ENCODE results near the gene C11orf97.
A peak's percentile ranks its signal among the peaks of the same experiment; 100 is the strongest.
"Not testable (repeated sequence)": the region's sequence is repeated elsewhere in the genome, so short reads cannot be mapped to it uniquely, and the experiment has no call there.

C11orf97 gene

DNA sequence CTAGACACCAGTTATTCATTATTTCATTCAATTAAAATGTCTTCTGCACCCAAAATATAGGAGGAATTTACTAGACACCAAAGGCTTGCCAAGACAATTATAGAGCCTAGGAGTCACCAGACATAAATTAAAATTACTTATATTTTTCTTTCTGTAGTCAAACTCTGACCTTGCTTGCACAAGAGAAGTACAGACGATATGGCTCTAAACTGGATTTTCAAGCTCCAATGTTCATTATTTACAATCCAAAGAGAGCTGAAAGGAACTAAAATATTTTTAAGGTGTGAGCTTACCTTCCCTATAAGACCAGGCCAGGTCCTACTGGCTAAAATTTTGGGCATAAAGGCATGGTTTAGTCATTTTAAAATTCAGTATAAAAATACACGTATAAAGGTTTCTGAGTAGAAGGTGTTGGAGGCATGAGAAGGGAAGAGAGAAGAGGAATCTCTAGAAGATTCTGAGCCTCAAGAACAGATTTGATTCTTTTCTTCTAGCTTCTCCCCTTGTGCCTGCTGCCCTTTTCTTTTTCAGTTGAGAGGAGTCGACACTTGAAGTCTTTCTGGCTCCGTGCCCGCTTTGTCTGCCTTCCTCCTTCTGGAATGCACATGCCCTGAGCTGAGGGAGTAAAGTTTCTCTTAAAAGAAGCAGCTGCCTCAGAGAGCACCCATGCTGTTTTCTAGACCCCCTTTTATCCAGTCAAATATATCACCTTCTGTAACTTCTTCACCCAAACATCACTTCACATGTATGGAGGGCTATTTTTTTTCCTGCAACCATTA is 13.5 kb downstream of the C11orf97 start:
- DNase-seq = no peak

DNA sequence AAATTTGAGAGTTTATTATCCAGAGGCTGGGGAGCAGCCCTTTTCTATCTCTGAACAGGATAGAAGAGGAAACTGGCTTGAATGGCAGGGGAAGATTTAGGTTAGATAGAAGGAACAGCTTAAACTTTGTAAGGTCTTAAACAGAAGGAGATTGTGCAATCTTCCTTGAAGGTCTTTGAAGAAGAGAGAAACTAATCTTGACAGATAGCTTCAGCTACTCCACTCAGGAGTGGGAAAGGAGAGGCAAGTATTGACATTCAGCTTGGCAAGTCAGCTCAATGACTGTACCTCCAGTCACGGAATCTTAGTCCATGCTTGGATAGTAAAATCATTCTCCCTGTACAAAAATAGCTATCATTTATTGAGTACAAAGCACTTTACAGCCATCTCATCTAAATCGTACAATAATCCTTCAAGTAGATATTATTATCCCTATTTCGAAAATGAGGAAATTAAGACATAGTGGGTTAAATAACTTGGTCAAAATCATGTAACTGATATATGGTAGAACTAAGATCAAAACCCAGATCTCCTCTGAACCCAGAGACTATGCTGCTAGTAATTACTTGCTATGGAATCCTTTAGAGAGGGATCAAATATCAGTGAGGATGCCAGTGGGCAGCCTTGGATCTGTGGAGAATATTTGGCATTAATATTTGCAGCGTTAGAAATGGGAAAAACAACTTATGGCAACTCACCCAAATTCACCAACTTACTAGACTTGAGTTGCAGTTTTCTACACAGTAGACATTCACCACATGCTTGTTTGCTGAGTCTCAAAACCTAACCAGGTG is 14.6 kb downstream of the C11orf97 start:
- DNase-seq = no peak

DNA sequence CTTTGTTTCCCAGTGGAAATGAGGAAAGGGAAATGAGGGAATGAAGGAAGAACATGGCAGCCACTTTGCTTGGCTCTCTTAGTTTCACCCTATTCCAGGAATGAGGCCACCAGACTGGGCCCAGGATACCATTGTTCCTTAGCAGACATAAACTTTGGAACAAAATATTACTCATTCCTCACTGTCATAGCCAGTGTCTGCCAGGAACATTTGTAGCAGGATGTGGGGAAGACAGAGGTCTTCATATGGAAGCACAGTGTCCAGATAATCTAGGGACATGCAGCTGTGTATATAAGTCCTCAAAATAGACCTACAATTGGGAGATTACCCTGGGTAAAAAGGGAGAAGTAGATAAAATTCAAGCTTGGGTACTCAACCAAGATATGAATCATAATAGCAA is 16.3 kb downstream of the C11orf97 start:
- DNase-seq = no peak

DNA sequence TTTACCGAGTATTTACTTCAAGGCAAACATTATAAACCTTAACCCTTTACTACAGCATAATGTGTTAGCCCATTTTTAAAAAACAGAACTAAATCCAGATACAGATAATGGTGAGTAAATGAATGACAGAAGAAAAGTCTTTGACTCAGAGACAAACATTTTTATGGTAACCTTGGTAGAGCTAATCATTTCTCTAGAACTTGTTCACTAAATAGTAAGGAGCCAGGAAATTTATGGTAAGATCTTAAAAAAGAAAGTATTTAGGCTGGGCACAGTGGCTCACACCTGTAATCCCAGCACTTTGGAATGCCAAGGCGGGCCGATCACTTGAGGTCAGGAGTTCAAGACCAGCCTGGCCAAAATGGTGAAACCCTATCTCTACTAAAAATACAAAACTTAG is 19.9 kb downstream of the C11orf97 start:
- no peak for DNase-seq

DNA sequence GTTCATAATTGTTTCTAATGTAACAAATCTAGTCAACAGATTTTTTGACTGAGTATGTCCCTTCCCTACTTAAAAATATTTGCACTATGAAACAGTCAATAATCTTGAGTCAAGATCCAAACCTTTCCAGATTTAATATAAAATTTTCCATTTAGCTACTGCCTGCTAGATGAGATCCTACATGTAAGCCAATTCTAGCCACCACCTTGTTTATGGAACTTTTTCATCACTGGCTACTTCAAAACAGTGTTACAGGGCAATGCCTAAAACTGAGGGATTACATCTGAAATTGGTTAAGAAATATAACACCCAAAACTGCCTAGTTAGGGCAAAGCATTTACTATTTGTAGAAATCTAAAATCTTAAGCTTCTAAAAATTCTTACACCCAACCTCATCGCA is 20.9 kb downstream of the C11orf97 start:
- DNase-seq = no peak

DNA sequence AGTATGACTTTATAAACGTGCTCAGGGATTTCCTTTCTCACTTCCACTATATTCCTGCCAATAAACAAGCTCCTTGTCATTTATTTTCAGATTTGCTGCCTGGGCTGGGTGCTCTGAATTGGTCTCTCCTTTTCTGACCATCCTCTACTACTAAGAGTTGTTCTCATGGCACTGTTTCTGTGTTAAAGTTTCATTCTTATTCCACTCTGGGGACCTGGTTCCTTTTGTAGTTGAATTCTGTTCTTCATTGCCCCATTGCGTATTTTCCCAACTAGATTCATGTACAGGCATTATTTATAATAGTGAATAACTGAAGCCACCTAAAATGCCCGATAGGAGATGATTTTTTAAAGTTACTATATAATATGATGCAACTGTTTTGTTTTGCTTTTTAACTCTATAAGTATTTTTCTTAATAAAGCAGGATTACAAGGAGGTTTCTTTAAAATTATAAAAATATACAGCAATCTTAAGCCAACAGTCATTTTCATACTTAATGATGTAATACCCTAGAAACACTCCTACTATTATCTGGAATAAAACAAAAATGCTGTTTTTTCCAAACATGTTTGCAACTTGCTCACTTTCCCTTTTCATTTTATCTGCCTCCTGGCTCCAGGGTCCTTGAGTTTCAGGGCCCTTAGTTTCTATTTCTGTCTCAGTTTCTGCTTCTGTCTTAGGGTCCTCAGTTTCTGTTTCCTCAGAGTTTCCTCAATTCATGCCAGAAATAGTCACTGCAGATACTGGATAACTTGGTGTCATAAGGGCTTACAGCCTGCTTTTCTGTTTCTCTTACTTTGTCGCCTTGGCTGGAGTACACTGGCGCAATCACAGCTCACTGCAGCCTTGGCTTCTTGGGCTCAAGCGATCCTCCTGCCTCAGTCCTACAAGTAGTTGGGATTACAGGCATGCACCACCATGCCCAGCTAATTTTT is 21.7 kb downstream of the C11orf97 start:
- DNase-seq = no peak

DNA sequence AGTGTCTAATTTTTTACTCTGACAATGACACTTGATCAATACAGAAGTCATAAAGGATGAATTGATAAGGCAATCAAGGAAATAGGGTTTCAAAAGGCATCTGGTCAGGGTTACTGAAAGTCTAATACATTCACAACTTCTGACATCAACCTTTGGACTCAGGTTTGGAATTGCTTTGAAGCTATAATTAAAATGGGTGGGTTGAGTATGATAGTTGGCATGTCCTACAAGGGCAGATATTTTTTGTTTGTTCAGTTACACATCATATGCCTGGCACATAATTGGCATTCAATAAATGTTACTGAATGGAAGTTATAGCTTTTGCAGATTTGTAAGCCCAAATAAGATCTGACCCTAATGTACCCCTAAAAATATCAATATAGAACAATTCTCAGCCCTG is 24.1 kb downstream of the C11orf97 start:
- DNase-seq = no peak

DNA sequence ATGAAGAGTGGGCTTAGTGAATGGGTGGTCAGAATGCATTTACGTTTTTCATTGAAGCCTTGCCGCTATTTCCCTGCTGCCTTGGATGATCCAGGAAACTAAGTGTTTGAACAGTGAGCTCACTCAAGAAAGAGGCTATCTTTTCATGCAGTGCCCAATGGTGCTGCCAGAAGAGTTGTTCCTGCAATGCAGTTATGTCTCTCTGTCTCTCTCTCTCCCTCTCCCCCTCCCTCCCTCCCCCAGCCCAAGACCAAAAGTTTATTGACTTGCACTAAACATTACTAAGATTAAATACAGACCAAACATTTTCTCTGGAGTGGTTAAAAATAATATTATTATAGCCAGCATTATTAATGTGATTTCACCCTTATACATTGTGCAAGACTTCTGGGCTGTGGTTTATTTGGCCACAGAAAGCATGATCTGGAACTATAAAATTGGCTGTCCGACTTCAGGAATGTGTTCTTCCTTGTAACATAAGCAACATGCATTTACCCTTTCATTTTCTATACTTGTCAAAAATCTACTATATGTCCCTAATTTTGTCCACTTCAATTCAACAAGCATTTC is 24.9 kb downstream of the C11orf97 start:
- DNase-seq = no peak

DNA sequence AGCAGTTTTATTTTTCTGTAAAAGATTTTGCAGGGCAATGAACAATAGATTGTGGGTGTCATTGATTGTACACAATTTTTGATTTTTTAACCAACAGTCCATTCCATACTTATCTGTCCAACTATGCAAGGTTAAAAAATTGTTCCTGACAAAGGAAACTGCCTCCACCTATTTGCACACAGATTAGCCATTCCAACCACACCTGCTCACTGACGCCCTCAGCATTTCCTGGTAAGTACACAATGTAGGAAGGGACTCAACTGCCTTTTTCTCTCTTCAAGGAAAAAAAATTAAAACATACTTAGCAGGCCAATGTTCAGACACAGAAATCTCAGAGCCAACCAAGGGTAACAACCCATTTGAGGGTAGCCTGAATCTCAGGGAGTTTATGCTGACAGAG is 27.2 kb downstream of the C11orf97 start:
- no peak for DNase-seq

DNA sequence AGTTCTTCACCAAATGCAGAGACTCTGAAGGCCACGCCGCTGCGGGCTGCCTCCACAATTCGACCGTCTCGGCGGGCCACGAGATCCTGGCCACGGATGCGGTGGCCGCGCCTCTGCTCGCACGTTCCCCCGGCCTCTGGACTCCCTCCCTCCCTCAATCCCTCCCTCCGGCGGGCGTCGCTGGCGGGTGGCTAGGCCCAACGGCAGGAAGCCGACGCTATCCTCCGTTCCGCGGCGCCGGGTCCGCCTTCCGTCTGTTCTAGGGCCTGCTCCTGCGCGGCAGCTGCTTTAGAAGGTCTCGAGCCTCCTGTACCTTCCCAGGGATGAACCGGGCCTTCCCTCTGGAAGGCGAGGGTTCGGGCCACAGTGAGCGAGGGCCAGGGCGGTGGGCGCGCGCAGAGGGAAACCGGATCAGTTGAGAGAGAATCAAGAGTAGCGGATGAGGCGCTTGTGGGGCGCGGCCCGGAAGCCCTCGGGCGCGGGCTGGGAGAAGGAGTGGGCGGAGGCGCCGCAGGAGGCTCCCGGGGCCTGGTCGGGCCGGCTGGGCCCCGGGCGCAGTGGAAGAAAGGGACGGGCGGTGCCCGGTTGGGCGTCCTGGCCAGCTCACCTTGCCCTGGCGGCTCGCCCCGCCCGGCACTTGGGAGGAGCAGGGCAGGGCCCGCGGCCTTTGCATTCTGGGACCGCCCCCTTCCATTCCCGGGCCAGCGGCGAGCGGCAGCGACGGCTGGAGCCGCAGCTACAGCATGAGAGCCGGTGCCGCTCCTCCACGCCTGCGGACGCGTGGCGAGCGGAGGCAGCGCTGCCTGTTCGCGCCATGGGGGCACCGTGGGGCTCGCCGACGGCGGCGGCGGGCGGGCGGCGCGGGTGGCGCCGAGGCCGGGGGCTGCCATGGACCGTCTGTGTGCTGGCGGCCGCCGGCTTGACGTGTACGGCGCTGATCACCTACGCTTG is 31.7 kb downstream of the C11orf97 start, which contains the start of gene FUT4:
Gene FUT4, plus strand, starts transcription at position 227 of the 951 bp plus-strand sequence. Its CDS starts 213 bp downstream, at position 440.
- DNase-seq = peak; percentile 68

DNA sequence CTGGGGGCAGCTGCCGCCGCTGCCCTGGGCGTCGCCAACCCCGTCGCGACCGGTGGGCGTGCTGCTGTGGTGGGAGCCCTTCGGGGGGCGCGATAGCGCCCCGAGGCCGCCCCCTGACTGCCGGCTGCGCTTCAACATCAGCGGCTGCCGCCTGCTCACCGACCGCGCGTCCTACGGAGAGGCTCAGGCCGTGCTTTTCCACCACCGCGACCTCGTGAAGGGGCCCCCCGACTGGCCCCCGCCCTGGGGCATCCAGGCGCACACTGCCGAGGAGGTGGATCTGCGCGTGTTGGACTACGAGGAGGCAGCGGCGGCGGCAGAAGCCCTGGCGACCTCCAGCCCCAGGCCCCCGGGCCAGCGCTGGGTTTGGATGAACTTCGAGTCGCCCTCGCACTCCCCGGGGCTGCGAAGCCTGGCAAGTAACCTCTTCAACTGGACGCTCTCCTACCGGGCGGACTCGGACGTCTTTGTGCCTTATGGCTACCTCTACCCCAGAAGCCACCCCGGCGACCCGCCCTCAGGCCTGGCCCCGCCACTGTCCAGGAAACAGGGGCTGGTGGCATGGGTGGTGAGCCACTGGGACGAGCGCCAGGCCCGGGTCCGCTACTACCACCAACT is 32.5 kb downstream of the C11orf97 start:
- DNase-seq = peak; percentile 14

DNA sequence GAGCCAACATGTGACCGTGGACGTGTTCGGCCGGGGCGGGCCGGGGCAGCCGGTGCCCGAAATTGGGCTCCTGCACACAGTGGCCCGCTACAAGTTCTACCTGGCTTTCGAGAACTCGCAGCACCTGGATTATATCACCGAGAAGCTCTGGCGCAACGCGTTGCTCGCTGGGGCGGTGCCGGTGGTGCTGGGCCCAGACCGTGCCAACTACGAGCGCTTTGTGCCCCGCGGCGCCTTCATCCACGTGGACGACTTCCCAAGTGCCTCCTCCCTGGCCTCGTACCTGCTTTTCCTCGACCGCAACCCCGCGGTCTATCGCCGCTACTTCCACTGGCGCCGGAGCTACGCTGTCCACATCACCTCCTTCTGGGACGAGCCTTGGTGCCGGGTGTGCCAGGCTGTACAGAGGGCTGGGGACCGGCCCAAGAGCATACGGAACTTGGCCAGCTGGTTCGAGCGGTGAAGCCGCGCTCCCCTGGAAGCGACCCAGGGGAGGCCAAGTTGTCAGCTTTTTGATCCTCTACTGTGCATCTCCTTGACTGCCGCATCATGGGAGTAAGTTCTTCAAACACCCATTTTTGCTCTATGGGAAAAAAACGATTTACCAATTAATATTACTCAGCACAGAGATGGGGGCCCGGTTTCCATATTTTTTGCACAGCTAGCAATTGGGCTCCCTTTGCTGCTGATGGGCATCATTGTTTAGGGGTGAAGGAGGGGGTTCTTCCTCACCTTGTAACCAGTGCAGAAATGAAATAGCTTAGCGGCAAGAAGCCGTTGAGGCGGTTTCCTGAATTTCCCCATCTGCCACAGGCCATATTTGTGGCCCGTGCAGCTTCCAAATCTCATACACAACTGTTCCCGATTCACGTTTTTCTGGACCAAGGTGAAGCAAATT is 33.3 kb downstream of the C11orf97 start:
- no peak for DNase-seq

DNA sequence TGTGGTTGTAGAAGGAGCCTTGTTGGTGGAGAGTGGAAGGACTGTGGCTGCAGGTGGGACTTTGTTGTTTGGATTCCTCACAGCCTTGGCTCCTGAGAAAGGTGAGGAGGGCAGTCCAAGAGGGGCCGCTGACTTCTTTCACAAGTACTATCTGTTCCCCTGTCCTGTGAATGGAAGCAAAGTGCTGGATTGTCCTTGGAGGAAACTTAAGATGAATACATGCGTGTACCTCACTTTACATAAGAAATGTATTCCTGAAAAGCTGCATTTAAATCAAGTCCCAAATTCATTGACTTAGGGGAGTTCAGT is 33.9 kb downstream of the C11orf97 start:
- no peak for DNase-seq

DNA sequence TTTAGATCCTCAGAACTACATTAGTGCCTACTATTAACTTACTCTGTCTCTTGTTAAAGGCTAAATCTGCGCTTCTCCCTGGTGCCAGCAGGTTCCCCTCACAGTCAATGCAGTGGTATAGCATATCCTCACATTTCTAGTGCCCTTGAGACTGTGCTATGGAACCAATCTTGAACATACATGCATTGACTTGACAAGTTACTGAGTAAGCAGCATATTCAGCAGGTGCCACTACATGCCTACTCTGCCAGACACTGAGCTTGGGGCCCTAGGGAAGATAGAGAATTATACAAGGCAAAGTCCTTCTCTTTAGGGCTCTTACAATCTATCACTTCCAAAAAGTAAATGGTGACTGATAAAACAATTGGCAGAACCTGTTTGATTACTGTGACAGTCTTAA is 34.6 kb downstream of the C11orf97 start:
- DNase-seq = no peak

DNA sequence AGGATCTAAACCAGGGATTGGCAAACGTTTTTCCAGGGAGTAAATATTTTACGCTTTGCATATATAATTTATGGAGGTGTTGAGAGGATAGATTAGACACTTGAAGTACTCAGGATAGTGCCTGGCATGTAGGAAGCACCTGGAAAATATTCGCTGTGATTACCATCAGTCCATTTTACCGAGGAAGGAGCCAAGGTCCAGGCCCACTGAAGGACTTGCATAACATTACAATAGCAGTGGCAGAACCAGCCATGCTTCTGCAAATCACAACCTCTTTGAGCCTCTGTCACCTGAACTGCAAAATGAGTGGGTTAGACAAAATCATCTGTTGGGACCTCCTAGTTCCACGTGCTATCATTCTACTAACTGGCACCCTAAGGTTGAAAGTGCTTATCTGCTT is 36.9 kb downstream of the C11orf97 start:
- DNase-seq = no peak

DNA sequence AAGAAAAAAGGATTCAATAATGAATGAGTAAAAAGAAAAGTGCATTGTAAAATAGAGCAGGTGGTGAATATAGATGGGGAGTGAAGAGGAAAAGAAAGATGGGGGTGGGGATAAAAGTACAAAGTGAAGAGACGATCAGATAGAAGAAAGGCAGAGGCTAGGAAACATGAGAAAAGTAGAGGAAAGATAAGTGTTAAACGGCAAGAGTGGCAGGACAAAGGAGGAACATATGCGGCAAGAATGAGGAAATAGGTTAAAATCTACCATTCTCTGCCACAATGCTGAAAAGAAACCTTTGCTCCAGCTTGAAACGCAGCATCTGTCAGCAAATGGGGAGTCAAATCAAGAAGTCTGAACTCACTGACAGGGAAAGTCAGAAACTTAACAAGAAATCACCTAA is 38.3 kb downstream of the C11orf97 start:
- DNase-seq = no peak

DNA sequence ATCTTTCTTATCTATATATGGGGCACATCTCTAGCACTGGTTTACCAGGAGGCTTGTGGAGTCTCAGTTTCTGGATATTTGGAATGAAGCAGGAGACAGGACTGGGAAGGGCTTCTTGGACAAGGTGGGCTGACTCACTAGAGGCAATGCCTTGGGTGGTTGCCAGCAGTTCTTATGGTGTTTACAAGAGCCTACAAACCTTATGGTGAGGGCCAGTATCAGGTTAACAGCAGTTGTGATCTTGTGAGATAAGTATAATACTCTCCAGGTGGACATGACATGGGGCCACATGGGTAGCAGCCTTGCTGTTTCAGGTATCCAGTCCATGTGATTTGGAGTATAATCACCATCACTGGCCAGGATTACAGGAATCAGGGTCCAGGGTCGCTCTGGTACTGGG is 41.7 kb downstream of the C11orf97 start:
- no peak for DNase-seq

DNA sequence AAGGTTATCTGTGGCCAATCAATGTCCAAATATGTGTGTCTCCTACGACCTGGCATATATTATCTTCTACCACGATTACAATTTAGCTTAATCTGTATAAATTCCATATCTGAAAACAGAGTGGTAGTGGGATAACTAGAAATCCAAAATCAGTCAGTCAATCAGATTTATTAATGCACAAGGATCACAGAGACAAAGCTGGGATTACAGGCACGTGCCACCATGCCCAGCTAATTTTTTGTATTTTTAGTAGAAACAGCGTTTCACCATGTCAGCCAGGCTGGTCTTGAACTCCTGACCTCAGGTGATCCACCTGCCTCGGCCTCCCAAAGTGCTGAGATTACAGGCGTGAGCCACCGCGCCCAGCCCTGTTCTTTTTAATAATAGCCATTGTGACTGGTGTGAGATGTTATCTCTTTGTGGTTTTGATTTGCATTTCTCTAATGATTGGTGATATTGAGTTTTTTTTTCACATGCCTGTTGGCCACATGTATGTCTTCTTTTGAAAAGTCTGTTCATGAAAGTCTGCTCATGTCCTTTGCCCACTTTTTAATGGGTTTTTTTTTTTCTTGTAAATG is 43.6 kb downstream of the C11orf97 start:
- DNase-seq = not testable (repeated sequence)

DNA sequence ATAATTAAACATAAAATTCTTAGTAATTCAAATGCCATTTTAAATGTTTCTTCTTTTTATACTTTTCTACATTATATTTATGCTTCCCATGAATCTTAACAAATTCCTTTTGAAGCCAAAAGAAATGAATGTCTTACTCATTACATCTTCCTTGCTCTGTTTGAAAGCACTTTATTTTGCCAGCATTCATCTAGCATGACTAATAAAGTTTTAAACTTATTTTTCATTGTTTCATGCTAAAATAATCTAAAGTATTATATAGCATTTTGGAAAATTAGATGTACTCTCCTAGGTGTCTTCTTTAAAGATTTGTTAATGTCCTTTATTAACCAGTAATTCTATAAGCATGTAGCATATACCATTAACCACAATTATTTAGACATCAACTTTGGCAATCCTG is 45.2 kb downstream of the C11orf97 start:
- DNase-seq = no peak

DNA sequence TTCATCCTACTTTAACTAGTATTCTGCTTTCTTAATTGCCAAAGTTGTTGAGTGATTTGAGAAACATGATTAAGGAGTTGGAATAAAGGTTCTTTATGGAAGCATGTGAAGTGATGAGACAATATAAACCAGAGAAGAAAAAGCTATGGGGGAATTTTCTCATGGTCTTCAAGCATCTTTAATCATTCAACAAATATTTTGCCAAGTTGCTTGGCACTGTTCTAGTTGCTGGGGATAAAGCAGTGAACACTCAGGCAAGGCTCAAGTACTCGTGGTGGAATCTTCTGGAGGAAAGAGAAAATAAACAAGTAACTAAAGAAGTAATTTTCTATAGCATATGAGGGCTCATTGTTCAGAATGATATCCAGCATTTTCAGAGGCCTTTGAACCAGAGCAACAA is 45.7 kb downstream of the C11orf97 start:
- no peak for DNase-seq
